ENCODE results near the gene AOAH.
"Not testable (repeated sequence)": the region's sequence is repeated elsewhere in the genome, so short reads cannot be mapped to it uniquely, and the experiment has no call there.

Gene AOAH

DNA sequence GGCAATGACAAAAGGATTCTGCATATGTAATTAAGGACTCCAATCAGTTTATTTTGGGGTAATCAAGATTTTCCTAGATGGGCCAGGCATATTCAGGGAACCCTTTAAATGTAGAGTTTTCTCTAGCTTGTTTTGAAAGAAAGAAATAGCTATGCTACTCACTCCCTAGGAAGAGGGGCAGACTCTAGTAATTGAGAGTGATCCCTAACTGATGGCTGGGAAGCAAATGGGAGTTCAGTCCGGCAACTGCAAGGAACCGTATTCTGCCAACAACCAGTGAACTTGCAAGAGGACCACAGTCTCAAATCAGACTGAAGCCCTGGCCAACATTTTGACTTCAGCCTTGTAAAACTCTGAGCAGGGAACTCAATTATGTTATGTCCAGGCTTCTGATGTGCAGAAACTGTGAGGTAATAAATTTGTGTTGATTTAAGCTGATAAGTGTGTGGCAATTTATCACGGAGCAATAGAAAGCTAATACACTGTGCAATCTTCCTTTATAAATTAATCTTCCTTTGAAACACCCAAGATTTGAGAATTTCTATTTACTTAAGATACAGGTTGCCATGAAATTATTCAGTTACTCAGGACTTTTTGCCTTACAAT is 14.0 kb downstream of the AOAH start:
- TF ChIP-seq CTCF (IDR thresholded peaks at IDR 0.05; ENCODE audit: low read depth, low read length): no peak
- Histone ChIP-seq H3K27me3 (no peaks in the 10 kb centered on the region), H3K36me3 (no peaks in the 10 kb centered on the region), H3K9me3 (no peaks in the 10 kb centered on the region), H3K4me1 (no peaks in the 10 kb centered on the region), H3K4me3 (ENCODE audit: low read depth, low read length) (no peak overlapping the region)
- no peak for DNase-seq

- H3K4me1 ChIP-seq: no peaks in the 10 kb centered on the region
- no peak for DNase-seq
- no peak overlapping the region for H3K4me3 ChIP-seq (ENCODE audit: low read depth, low read length)
- H3K9me3 ChIP-seq: no peaks in the 10 kb centered on the region
- no peak for TF ChIP-seq CTCF (IDR thresholded peaks at IDR 0.05; ENCODE audit: low read depth, low read length)
- no peaks in the 10 kb centered on the region for H3K36me3 ChIP-seq
- H3K27me3 ChIP-seq: no peaks in the 10 kb centered on the region
These were observed 15.5 kb downstream of the AOAH start for GRCh38 chr7:36708767-36709166.

DNA sequence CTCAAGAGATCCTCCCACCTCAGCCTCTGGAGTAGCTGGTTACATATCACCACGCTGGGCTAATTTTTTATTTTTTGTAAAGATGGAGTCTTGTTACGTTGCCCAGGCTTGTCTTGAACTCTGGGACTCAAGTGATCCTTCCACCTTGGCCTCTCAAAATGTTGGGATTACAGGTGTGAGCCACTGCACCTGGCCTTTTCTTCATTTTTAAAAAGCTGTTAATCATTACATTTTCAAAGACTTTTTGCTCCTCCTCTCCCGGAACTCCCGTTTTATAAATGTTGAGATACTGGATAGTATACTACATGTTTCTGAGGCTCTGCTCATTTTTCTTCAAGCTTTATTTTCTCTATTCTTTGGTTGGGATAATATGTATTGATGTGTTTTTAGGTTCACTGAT is 16.4 kb downstream of the AOAH start:
- DNase-seq: no peak

GRCh38 chr7:36707465-36707864 is 16.8 kb downstream of the AOAH start:
- no peaks in the 10 kb centered on the region for H3K4me1 ChIP-seq
- H3K27me3 ChIP-seq: no peaks in the 10 kb centered on the region
- no peak for DNase-seq
- no peak for TF ChIP-seq CTCF (IDR thresholded peaks at IDR 0.05; ENCODE audit: low read depth, low read length)
- no peak overlapping the region for H3K4me3 ChIP-seq (ENCODE audit: low read depth, low read length)
- no peaks in the 10 kb centered on the region for H3K9me3 ChIP-seq
- no peaks in the 10 kb centered on the region for H3K36me3 ChIP-seq

More for the DNA sequence above, 16.4 kb downstream of the AOAH start:
- H3K36me3 ChIP-seq: no peaks in the 10 kb centered on the region
- H3K4me3 ChIP-seq (ENCODE audit: low read depth, low read length): no peak overlapping the region
- no peaks in the 10 kb centered on the region for H3K9me3 ChIP-seq
- H3K4me1 ChIP-seq: no peaks in the 10 kb centered on the region
- no peaks in the 10 kb centered on the region for H3K27me3 ChIP-seq
- TF ChIP-seq CTCF (IDR thresholded peaks at IDR 0.05; ENCODE audit: low read depth, low read length): no peak

GRCh38 chr7:36703860-36704259 is 20.4 kb downstream of the AOAH start:
- not testable (repeated sequence) for H3K4me1 ChIP-seq; DNase-seq; H3K9me3 ChIP-seq; H3K27me3 ChIP-seq; H3K4me3 ChIP-seq (ENCODE audit: low read depth, low read length); H3K36me3 ChIP-seq

- Histone ChIP-seq H3K4me1 (no peaks in the 10 kb centered on the region), H3K4me3 (ENCODE audit: low read depth, low read length) (no peak overlapping the region), H3K9me3 (no peaks in the 10 kb centered on the region), H3K36me3 (no peaks in the 10 kb centered on the region), H3K27me3 (no peaks in the 10 kb centered on the region)
- no peak for TF ChIP-seq CTCF (IDR thresholded peaks at IDR 0.05; ENCODE audit: low read depth, low read length)
- DNase-seq: no peak
These were observed 31.8 kb downstream of the AOAH start for GRCh38 chr7:36692456-36692855.

DNA sequence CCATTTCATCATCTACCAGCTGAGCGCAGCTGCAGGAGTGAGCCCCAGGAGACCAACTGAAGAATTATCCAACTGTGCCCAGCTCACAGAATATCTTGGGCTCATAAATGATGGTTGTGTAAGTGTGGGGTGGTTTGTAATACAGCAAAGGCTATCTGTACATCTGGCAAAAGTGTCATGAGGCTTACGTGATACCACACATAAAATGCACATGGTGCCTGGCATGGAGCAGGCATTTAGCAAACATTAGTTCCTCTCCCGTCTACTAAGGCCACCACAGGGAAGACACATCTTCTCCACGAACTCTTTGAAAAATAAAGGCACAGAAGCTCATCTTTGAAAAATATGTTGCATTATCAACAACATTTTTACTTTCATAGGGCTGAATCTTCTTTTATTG is 32.3 kb downstream of the AOAH start:
- no peak overlapping the region for H3K4me3 ChIP-seq (ENCODE audit: low read depth, low read length)
- TF ChIP-seq CTCF (IDR thresholded peaks at IDR 0.05; ENCODE audit: low read depth, low read length): no peak
- H3K27me3 ChIP-seq: no peaks in the 10 kb centered on the region
- DNase-seq: no peak
- H3K4me1 ChIP-seq: no peaks in the 10 kb centered on the region
- no peaks in the 10 kb centered on the region for H3K9me3 ChIP-seq
- H3K36me3 ChIP-seq: no peaks in the 10 kb centered on the region

Data from BE2C (cell line).